NCI-H2196 (cell line): Measurements from ENCODE around the gene BAX.
A peak's percentile ranks its signal among the peaks of the same experiment; 100 is the strongest.

Experiments
- DNase-seq: peaks from one replicate; lab custom pipeline; 2025; ENCODE audit not compliant: unreplicated experiment; lab: John Stamatoyannopoulos, UW

The BAX gene

DNA sequence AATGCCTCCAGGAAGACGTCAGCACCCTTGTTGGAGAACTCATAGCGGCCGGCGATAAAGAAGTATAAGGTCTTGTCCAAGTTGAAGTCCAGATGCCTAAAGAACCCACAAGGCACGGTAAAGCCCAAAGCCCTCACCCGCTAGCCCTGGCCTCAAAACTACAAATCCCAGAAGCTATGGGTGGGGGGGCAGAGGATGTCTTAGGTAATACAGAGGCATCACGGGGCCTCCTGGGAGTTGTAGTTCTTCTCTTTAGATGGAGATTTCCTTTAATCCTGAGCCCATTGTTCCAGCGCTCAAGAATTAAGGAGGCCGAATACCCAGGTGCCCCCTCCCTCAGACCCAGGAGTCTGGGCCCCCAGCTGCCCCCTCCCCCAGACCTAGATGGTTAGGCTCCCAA lies 27.6 kb downstream of the BAX start:
- DNase-seq = no peak

DNA sequence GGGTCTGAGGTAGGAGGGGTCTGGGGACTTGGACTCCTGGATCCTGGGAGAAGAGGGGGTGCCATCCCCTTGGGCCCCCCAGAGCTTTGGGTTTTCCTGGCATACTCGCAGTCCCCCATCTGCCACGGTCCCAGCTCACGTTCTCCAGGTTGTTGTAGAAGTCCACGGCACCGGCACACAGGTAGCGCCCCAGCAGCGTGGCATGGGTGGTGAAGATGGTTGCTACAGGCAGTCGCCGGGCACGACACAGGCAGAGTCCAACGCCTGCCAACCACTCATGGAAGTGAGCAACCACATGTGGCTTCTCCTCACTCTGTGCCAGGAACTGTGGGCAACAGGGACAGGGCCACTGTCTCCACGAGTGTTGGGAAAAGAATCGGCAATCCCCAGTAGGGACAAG lies 31.0 kb downstream of the BAX start:
- no peak for DNase-seq

- no peak for DNase-seq
Observed at GRCh38 chr19:48986211-48986610, 31.5 kb downstream of the BAX start.

DNA sequence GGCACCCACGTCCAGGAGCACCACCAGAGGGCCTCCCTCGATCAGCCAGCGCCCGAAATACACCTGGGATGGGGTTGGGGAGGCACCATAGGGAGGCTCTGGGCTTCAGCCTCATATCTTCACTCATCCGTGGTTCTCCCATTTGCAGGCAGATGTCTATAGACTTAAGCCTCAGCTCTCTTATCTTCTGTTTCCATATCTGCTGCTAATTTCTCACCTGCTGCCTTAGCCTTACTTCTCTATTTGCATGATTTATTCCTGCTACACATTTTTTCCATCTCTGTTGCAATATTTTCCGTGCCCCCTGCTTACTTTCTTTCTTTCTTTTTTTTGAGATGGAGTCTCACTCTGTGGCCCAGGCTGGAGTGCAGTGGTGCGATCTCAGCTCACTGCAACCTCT lies 32.6 kb downstream of the BAX start:
- DNase-seq = no peak

DNA sequence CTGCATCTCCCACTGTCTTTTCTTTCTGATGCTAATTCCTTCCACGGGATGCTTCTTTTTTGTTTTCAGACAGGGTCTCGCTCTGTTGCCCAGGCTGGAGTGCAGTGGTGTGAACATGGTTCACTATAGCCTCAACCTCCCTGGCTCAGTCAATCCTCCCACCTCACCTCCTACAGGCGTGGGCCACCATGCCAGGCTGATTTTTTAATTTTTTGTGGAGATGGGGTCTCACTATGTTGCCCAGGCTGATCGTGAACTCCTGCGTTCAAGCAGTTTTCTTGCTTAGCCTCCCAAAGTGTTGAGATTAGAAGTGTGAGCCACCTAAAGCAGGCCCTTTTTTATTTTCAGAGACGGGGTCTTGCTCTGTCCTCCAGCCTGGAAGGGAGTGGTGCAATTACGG lies 33.6 kb downstream of the BAX start:
- DNase-seq = no peak

DNA sequence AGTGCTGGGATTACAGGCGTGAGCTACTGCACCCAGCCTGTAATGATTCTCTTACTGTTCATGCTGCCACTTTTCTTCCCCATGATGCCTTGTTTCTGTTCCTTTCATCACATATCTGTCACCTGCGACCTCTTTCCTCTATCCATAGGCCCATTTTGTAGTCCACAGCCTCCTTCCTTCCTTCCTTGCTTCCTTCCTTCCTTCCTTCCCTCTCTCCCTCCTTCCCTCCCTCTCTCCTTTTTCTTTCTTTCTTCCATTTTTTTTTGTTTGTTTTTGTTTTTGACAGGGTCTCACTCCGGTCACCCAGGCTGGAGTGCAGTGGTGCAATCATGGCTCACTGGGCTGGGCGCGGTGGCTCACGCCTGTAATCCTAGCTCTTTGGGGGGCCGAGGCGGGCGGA lies 34.2 kb downstream of the BAX start:
- DNase-seq = no peak

GRCh38 chr19:48989701-48990291 lies 35.1 kb downstream of the BAX start:
- no peak for DNase-seq

GRCh38 chr19:48990400-48990799 lies 35.7 kb downstream of the BAX start:
- no peak for DNase-seq

GRCh38 chr19:48991011-48991609 lies 36.4 kb downstream of the BAX start:
- no peak for DNase-seq

- DNase-seq = no peak
Observed at GRCh38 chr19:48991873-48992580, 37.4 kb downstream of the BAX start.

DNA sequence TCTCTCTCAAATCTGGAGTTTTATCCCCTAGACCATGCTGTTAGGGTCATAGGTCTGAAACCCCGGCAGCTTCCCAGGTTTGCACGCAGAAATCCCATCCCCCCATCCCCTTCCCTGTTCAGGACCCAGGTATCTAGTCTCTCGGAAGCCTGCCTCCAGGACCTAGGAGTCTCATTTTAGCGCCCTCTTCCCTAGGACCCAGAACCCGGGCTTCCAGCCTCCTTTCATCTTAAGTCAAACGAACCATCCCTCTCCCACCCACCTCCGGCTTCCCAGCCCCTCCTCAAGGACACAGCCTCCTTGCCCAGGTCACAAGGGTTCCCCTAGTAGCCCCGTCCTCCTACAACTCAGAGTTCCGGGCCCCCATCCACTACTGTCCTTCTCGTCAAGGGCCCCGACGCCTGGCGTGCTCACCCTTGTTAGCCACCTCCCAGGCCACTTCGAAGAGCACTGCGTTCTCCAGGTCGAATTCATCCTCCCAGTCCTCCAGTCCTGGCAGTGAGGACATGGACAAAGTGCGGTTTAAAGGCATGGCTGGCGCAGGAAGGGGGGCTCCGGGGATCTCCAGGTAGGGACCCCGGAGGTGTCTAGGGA lies 38.0 kb downstream of the BAX start:
- DNase-seq = no peak

DNA sequence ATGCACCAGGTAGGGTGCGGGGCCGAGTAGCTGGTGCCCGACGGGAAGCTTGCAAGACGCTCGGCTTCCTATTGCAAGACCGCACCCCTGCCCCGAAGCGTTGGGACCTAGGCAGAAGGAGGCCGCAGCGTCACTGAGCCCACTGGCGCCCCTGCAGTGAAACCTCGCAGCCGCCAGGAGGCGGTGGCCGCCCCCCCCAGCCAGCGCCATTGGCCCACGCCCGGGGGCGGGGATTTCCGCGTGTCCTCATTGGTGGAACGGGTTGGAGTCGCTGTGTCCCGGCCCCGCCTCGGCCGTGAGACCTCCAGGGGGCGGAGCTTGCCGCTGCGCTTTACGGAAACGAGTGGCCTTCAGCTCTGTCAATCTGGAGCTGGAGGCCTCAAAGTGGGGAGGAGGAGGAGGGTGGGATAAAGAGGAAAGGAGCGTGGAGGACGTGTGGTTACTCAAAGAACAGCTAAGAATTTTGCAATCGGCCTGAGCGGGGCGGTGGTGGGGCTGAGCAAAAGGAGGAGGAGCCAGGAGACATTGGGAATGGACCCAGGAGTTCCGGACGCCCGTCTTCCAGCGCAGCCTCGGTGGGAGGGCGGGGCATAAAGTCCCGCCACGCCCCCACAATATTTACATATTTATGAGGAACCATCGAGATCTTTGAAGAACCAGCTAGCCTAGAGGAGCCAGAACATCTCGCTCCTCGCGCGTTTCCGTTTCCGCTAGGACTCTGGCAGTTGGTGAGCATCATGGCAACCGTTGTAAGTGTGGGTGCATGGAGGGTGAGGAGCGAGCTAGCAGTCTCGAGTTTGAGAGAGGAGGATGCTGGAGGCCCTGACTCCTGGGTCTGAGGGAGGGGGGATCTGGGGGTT lies 38.7 kb downstream of the BAX start, which contains the start of the genes GYS1 and RUVBL2:
Gene GYS1, minus strand, starts transcription at position 135 of the 860 bp plus-strand sequence. CDS start 197 bp downstream, outside the sequence.
Gene RUVBL2, plus strand, starts transcription at position 713 of the 860 bp plus-strand sequence. Its CDS starts 25 bp downstream, at position 738.
- peak; percentile 99 for DNase-seq

GRCh38 chr19:48994035-48994386 lies 39.3 kb downstream of the BAX start:
- DNase-seq = no peak

DNA sequence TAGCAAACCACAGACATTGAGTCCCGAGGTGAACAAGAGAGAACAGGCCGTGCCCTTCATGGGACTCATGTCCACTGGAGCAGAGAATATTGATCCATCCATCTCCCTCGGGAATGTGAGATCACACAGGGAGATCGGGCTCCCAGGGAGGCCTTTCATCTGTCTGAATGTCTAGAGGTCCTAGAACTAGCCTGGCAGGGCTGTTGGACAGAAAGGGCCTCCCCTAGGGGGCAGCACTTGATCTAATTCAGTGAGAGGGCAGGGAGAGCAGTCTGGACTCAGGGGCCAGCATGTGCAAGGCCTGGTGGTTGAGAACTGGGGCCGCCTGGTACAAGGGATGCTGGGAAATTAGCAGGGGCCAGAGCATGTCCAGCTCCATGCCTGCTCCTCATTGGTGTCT lies 43.3 kb downstream of the BAX start:
- peak; percentile 78 for DNase-seq

DNA sequence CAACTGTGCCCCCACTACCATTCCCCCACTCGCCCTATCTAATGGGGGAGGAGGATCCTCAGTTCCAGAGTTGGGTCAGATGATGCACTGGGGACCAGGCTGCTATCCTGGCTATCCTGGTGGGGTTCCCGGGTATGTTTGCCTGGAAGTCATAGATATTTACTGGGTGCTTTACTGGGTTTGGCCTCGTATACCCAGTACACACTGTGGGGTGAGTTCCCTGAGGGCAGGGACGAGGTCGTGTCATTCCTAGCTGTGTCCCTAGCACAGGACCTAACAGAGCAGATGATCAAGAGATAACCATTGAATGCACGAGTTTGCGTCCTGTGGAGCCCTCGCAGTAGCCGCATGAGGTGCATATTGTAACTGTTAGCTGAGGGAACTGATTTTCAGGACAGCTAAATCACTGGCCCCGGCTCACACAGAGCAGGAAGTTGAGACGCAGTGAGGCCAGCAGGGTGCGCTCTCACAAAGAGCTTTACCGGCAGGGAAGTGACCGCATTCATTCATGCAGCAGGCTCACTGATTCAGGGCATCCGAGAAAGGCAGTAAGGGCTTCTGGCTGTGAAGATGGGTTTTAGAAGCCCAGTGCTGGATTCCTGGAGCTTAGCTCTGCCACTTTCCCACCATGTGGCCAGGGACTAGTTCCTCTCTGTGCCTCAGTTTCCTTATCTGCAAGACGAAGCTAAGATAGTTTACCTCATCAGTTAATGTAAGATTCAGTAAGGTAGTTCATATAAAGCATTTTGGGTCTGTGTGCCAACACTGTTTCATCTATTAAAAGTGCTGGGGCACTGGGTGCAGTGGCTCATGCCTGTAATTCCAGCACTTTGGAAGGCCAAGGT lies 45.0 kb downstream of the BAX start:
- peak; percentile 39 for DNase-seq

DNA sequence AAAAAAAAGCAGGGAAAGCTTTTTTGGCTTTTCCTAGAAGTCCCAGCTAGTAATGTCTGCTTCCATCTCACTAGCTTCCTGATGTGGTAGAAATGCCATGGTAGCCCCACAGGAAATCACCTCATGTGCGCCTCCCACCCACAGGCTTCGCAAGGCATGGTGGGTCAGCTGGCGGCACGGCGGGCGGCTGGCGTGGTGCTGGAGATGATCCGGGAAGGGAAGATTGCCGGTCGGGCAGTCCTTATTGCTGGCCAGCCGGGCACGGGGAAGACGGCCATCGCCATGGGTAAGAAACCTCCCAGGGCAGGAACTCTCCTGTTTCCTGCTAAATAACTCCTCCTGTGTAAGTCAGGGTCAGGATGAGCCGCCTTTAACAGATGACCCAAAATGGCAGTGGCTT lies 49.5 kb downstream of the BAX start:
- no peak for DNase-seq

DNA sequence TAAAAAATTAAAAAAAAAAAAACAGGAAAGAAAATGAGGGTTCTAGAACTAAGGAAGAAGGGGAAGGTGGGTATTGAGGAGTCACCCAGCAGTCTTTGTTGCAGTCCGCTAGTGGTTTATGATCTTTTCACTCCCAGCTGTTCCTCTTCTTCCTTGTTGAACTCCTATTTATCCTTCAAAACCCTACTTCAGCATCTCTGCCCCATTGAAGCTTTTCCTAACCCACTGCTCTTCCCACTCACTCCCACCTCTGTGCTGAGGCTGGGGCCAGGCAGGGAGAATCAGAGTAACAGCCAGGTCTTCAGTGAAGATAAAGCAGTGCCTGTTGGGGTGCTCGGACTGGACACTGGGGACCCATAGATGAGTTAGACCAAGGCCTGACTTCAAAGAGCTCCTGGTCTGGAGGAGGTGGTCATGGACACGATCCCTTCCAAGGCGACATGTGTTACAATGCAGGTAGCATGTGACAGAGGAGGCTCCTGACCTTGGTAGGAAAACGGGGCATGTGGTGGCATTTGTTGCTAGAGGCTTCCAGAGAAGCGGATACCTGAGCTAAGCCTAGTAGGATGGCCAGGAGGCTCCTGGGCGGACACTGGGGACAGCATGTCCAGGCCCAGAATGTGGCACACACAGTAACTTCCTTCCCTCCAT lies 50.4 kb downstream of the BAX start:
- DNase-seq = no peak

DNA sequence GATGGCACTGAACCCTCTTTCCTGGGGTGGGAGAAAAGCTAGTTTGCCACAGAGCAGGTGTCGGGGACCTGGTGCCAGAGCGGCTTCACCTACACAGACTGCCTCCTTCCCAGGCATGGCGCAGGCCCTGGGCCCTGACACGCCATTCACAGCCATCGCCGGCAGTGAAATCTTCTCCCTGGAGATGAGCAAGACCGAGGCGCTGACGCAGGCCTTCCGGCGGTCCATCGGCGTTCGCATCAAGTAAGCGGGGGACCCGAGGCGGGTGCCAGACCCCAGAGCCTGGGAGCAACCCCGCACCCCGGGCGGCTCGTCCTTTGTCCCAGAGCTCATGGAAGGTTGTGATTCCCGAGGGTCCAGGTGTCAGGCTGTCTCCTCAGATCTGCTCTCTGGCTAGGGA lies 52.2 kb downstream of the BAX start:
- DNase-seq = no peak

- DNase-seq = no peak
Observed at GRCh38 chr19:49009828-49010227, 55.2 kb downstream of the BAX start.

- no peak for DNase-seq
Observed at GRCh38 chr19:49010453-49010852, 55.8 kb downstream of the BAX start.
